Hepatocyte (in vitro differentiated cells): ENCODE results near the gene GTF3A. TPM values are rescaled to one million over a fixed set of nuclear protein-coding genes. Genes with fewer than 3 reads are reported as not detected.

Source experiments
- DNase-seq: peaks from one replicate; pipeline ENCODE4 v3.0.0-alpha.2; 2016; ENCODE audit warnings: low spot score
- H2AFZ ChIP-seq: fragments of 200-600 bp; sonication (generic); 2 replicates; pipeline ENCODE4 v1.6.0; 2016; ENCODE audit warnings: antibody characterized with exemption, mild to moderate bottlenecking
- H3K27ac ChIP-seq: fragments of 200-600 bp; sonication (generic); 2 replicates; pipeline ENCODE4 v1.5.1; 2016; ENCODE audit warnings: mild to moderate bottlenecking
- H3K27me3 ChIP-seq: fragments of 200-600 bp; sonication (generic); 2 replicates; pipeline ENCODE4 v1.6.1; 2016
- H3K36me3 ChIP-seq: fragments of 200-600 bp; sonication (generic); replicated peaks from 2 replicates; pipeline ENCODE4 v1.5.1; 2016; ENCODE audit warnings: low read depth; ENCODE audit not compliant: insufficient read depth
- H3K4me1 ChIP-seq: fragments of 200-600 bp; sonication (generic); 2 replicates; pipeline ENCODE4 v1.5.1; 2016; ENCODE audit warnings: mild to moderate bottlenecking, moderate library complexity; ENCODE audit not compliant: insufficient read depth
- H3K4me2 ChIP-seq: fragments of 200-600 bp; sonication (generic); 2 replicates; pipeline ENCODE4 v1.6.0; 2016
- H3K4me3 ChIP-seq: fragments of 200-600 bp; sonication (generic); 2 replicates; pipeline ENCODE4 v1.5.1; 2016; ENCODE audit warnings: mild to moderate bottlenecking
- H3K79me2 ChIP-seq: fragments of 200-600 bp; sonication (generic); 2 replicates; pipeline ENCODE4 v1.6.0; 2017; ENCODE audit warnings: mild to moderate bottlenecking
- H3K9me2 ChIP-seq: fragments of 200-600 bp; sonication (generic); replicated peaks from 2 replicates; pipeline ENCODE4 v1.6.0; 2017; ENCODE audit warnings: mild to moderate bottlenecking; ENCODE audit not compliant: insufficient read depth
- H3K9me3 ChIP-seq: fragments of 200-600 bp; sonication (generic); 2 replicates; pipeline ENCODE4 v1.5.1; 2016; ENCODE audit warnings: low read depth, mild to moderate bottlenecking
- H4K20me1 ChIP-seq: fragments of 200-600 bp; sonication (generic); 2 replicates; pipeline ENCODE4 v1.6.0; 2016; ENCODE audit warnings: mild to moderate bottlenecking; ENCODE audit not compliant: insufficient read depth, poor library complexity, severe bottlenecking
- EZH2 ChIP-seq: fragments of 200-600 bp; sonication (generic); IDR thresholded peaks from 2 replicates; pipeline ENCODE4 v1.6.1; 2016; ENCODE audit warnings: antibody characterized with exemption, mild to moderate bottlenecking, borderline replicate concordance
- EZH2phosphoT487 ChIP-seq: fragments of 200-600 bp; sonication (generic); IDR thresholded peaks from one replicate; pipeline ENCODE4 v1.6.1; 2018; ENCODE audit warnings: antibody characterized with exemption, mild to moderate bottlenecking, low read depth, moderate library complexity; ENCODE audit not compliant: unreplicated experiment, severe bottlenecking
- WGBS: methylation state at CpG from one replicate; pipeline ENCODE4 v1.1.6; 2016; ENCODE audit warnings: low lambda C conversion rate; ENCODE audit errors: missing lambda C conversion rate; 5-methylcytosine and 5-hydroxymethylcytosine counted together
- polyA plus RNA-seq: library from polyadenylated mRNA; unstranded; fragments of >200 nt; fragmentation: Nextera tagmentation; extraction: Ambion mirVana; gene quantifications from 2 replicates; pipeline ENCODE4 v1.2.1, GENCODE V29; 2016
- total RNA-seq: library from RNA; depleted of rRNA; stranded (reverse); fragments of >200 nt; gene quantifications from 2 replicates; pipeline ENCODE4 v1.2.3, GENCODE V29; 2014
- TF ChIP-seq, protein P1 (sequence below): fragments of 200-600 bp; sonication (generic); IDR thresholded peaks from 2 replicates; pipeline ENCODE4 v1.5.1; 2016; ENCODE audit warnings: antibody characterized with exemption, mild to moderate bottlenecking; ENCODE audit not compliant: poor library complexity

GTF3A gene
- total RNA-seq (63.2 and 77.1 TPM in 2 replicates), polyA plus RNA-seq (104 and 121 TPM in 2 replicates)

DNA sequence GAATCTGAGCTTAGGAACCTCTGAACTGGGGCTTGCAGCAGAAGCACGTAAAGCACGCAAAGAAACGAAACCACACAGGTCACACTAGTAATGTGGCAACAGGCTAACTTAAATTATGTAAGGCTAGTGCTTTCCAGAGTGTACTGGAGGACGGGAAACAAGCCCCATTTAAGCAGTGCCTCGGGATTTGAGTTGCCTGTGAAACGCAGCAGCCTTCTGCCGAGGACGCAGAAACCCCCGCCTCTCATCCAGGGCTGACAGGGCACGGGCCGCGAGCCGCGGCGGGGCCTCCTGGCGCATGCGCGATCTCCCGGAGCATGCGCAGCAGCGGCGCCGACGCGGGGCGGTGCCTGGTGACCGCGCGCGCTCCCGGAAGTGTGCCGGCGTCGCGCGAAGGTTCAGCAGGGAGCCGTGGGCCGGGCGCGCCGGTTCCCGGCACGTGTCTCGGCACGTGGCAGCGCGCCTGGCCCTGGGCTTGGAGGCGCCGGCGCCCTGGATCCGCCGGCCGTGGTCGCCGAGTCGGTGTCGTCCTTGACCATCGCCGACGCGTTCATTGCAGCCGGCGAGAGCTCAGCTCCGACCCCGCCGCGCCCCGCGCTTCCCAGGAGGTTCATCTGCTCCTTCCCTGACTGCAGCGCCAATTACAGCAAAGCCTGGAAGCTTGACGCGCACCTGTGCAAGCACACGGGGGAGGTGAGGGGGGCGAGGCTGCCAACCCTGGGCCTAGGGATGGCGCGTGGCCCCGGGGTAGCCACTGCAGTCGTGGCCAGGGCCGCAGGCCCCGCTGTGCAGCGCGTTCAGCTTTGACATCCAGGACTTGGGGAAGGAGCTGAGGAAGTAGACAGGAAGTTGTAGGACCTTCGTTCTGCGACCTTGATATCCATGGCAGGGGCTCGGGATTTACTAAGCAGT, at the start of gene GTF3A:
Gene GTF3A, plus strand, starts transcription at position 374 of the 912 bp plus-strand sequence.
- TF ChIP-seq EZH2phosphoT487 = no peak
- TF ChIP-seq EZH2 = no peak
- TF ChIP-seq, protein P1, sequence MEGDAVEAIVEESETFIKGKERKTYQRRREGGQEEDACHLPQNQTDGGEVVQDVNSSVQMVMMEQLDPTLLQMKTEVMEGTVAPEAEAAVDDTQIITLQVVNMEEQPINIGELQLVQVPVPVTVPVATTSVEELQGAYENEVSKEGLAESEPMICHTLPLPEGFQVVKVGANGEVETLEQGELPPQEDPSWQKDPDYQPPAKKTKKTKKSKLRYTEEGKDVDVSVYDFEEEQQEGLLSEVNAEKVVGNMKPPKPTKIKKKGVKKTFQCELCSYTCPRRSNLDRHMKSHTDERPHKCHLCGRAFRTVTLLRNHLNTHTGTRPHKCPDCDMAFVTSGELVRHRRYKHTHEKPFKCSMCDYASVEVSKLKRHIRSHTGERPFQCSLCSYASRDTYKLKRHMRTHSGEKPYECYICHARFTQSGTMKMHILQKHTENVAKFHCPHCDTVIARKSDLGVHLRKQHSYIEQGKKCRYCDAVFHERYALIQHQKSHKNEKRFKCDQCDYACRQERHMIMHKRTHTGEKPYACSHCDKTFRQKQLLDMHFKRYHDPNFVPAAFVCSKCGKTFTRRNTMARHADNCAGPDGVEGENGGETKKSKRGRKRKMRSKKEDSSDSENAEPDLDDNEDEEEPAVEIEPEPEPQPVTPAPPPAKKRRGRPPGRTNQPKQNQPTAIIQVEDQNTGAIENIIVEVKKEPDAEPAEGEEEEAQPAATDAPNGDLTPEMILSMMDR = no peak
- no peaks in the 10 kb centered on the region for H3K36me3 ChIP-seq
- peak; percentile 94 for DNase-seq
- 1% methylated on average over 75 of the region's 85 CpGs for WGBS
- H3K27me3 ChIP-seq = no peaks in the 10 kb centered on the region
- H3K4me1 ChIP-seq = peaks cover 26% of the 10 kb centered on the region
- peak within 1 kb of the TSS; percentile 94 for H2AFZ ChIP-seq
- peak within 1 kb of the TSS; percentile 76 for H3K27ac ChIP-seq
- peak within 1 kb of the TSS; percentile 52 for H3K4me3 ChIP-seq
- H3K9me2 ChIP-seq = no peaks in the 10 kb centered on the region
- no peaks in the 10 kb centered on the region for H3K9me3 ChIP-seq
- H3K79me2 ChIP-seq = peaks cover 27% of the 10 kb centered on the region
- H4K20me1 ChIP-seq = peaks cover 3% of the 10 kb centered on the region
- peak within 1 kb of the TSS; percentile 88 for H3K4me2 ChIP-seq

DNA sequence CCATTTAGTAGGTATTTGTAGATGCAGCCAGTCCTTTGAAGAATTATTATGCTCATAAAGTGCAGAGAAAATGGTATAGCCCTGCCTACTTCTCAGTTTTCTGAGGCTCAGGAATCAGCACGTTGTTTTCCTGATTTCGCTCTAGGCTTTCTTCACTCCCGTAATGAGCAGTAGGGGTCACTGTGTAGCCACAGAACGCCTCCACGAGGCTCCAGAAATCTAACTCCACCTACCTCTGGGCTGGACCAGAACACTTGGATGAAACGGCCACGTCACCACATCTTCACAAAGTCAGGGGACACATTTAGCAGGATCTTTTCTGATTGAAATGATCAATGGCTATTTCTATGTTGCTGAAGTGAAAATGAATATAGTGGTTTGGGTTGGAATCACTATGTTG, 49.8 kb upstream of the GTF3A start:
- TF ChIP-seq EZH2 (no peak), EZH2phosphoT487 (no peak)
- TF ChIP-seq, protein P1 = peak; percentile 79
- H3K4me3 ChIP-seq = no peak overlapping the region
- no peaks in the 10 kb centered on the region for H3K4me1 ChIP-seq
- no peaks in the 10 kb centered on the region for H3K9me3 ChIP-seq
- H3K27me3 ChIP-seq = no peaks in the 10 kb centered on the region
- DNase-seq = peak; percentile 91
- H3K4me2 ChIP-seq = no peak overlapping the region
- no peak overlapping the region for H2AFZ ChIP-seq
- no peaks in the 10 kb centered on the region for H3K36me3 ChIP-seq
- WGBS = 1% methylated on average over 7 of the region's 7 CpGs
- no peaks in the 10 kb centered on the region for H3K79me2 ChIP-seq
- no peaks in the 10 kb centered on the region for H3K9me2 ChIP-seq
- H3K27ac ChIP-seq = no peak overlapping the region
- H4K20me1 ChIP-seq = no peaks in the 10 kb centered on the region

DNA sequence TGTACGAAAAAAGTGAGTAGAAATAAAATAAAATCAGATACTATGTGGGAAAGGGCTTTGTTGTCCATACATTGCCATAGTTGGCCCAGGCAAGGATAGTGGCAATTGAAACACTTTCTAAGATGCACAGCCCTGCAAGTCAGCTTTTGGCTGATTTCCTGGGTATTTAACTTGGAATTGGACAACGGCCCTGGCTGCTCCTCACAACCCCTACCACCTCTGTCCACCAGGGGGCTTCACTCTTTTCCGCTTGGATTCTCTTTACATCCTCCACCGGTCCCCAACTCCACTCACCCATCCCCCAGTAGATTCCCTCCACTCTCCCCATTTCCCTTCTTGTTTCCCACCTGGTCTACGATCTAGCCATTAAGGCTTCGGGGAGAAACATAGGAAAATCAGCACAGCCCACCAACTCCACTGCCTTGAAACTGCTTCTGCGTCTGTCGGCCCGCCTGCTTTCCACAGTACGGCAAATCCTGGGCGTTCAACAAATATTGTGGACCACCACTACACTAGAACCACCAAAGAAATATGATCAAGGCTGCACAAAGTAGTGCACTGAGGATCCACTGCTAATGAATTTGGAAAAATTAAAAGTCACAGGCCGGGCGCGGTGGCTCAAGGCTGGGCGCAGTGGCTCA, 48.6 kb upstream of the GTF3A start:
- H2AFZ ChIP-seq = no peak overlapping the region
- H3K27me3 ChIP-seq = no peaks in the 10 kb centered on the region
- peak; percentile 78 for DNase-seq
- no peaks in the 10 kb centered on the region for H3K36me3 ChIP-seq
- no peak overlapping the region for H3K4me3 ChIP-seq
- no peak overlapping the region for H3K27ac ChIP-seq
- H3K4me2 ChIP-seq = no peak overlapping the region
- H4K20me1 ChIP-seq = no peaks in the 10 kb centered on the region
- no peaks in the 10 kb centered on the region for H3K4me1 ChIP-seq
- TF ChIP-seq EZH2phosphoT487 (no peak), EZH2 (no peak)
- TF ChIP-seq, protein P1 = peak; percentile 71
- no peaks in the 10 kb centered on the region for H3K9me3 ChIP-seq
- H3K9me2 ChIP-seq = no peaks in the 10 kb centered on the region
- no peaks in the 10 kb centered on the region for H3K79me2 ChIP-seq
- 69% methylated on average over 15 of the region's 15 CpGs for WGBS
